PC-3 (cell line): ENCODE measurements around the gene ASCC3.

Source experiments
- EZH2phosphoT487 ChIP-seq: fragments of 300-600 bp; sonication (generic); IDR thresholded peaks from 2 replicates; pipeline ENCODE4 v1.6.1; 2018; ENCODE audit warnings: mild to moderate bottlenecking, antibody characterized with exemption, low read length, borderline replicate concordance
- TF ChIP-seq, protein P1 (sequence below): fragments of 300-600 bp; sonication (generic); conservative IDR thresholded peaks from 2 replicates; pipeline ENCODE4 v1.5.1; 2017; ENCODE audit warnings: antibody characterized with exemption, low read depth, mild to moderate bottlenecking, low read length

DNA sequence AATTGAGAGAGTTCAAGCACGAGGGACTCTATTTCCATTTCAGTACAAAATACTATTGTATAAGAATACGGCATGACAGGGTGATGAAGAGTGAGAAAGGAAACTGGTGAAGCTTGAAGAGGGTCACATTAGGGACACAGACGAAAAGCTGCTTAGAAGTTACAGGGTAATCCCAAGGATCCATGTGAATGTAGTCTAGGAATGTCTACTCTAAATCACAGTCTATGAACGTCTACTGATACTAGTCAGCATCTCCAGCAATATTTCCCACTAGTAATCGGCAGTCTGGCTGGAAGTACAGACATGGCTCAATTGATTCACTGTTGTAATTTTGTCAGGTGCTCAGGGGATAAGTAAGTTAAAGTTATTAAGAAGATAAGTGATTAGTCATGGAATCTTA lies 156.4 kb downstream of the ASCC3 start:
- TF ChIP-seq, protein P1, sequence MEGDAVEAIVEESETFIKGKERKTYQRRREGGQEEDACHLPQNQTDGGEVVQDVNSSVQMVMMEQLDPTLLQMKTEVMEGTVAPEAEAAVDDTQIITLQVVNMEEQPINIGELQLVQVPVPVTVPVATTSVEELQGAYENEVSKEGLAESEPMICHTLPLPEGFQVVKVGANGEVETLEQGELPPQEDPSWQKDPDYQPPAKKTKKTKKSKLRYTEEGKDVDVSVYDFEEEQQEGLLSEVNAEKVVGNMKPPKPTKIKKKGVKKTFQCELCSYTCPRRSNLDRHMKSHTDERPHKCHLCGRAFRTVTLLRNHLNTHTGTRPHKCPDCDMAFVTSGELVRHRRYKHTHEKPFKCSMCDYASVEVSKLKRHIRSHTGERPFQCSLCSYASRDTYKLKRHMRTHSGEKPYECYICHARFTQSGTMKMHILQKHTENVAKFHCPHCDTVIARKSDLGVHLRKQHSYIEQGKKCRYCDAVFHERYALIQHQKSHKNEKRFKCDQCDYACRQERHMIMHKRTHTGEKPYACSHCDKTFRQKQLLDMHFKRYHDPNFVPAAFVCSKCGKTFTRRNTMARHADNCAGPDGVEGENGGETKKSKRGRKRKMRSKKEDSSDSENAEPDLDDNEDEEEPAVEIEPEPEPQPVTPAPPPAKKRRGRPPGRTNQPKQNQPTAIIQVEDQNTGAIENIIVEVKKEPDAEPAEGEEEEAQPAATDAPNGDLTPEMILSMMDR: no peak
- no peak for TF ChIP-seq EZH2phosphoT487
